Fibroblast of lung (primary cell): Measurements from ENCODE around the gene SGK2. TPM values are rescaled to one million over a fixed set of nuclear protein-coding genes. Genes with fewer than 3 reads are reported as not detected.

ENCODE experiments used
- DNase-seq, 2 donors: peaks; one replicate each; pipeline versions ENCODE4 v3.0.0 to v3.0.0-alpha.2; 2010; ENCODE audit warnings: low read depth in 2 of 2
- H2AFZ ChIP-seq: 2 replicates; pipeline ENCODE4 v1.5.1; 2012; ENCODE audit warnings: low read length, control low read depth, inconsistent platforms
- H3K27ac ChIP-seq: 2 replicates; pipeline ENCODE4 v1.5.1; 2011; ENCODE audit warnings: low read length, control low read depth; ENCODE audit not compliant: insufficient read depth
- H3K27me3 ChIP-seq: 2 replicates; pipeline ENCODE4 v1.5.1; 2011; ENCODE audit warnings: mild to moderate bottlenecking, low read length; ENCODE audit not compliant: control insufficient read depth, insufficient read depth
- H3K36me3 ChIP-seq: 2 replicates; pipeline ENCODE4 v1.5.1; 2011; ENCODE audit warnings: low read length; ENCODE audit not compliant: control insufficient read depth, insufficient read depth
- H3K4me1 ChIP-seq: 2 replicates; pipeline ENCODE4 v1.5.1; 2011; ENCODE audit warnings: low read length; ENCODE audit not compliant: control insufficient read depth, insufficient read depth; ENCODE audit errors: extremely low read depth
- H3K4me2 ChIP-seq: 2 replicates; pipeline ENCODE4 v1.5.1; 2011; ENCODE audit warnings: low read length, control low read depth; ENCODE audit not compliant: insufficient read depth; ENCODE audit errors: extremely low read depth
- H3K4me3 ChIP-seq, 4 experiments: fragments of 200-600 bp in 1 of 4; sonication (generic) in 1 of 4; replicated peaks in 1 of 4; 2 replicates each; pipeline ENCODE4 v1.5.1; 2011 to 2016; ENCODE audit warnings: low read length in 4 of 4, low read depth in 3 of 4, mild to moderate bottlenecking in 3 of 4, control low read depth in 2 of 4, inconsistent platforms in 1 of 4, mixed read lengths in 1 of 4; ENCODE audit not compliant: insufficient read depth in 1 of 4; ENCODE audit errors: control extremely low read depth in 1 of 4
- H3K79me2 ChIP-seq: 2 replicates; pipeline ENCODE4 v1.5.1; 2012; ENCODE audit warnings: mild to moderate bottlenecking, low read length, inconsistent platforms; ENCODE audit not compliant: control insufficient read depth, insufficient read depth
- H3K9ac ChIP-seq: 2 replicates; pipeline ENCODE4 v1.5.1; 2011; ENCODE audit warnings: mild to moderate bottlenecking, low read length, control low read depth; ENCODE audit not compliant: insufficient read depth
- H3K9me3 ChIP-seq: 2 replicates; pipeline ENCODE4 v1.5.1; 2012; ENCODE audit warnings: low read depth, low read length; ENCODE audit not compliant: control insufficient read depth, insufficient read depth
- H4K20me1 ChIP-seq: 2 replicates; pipeline ENCODE4 v1.5.1; 2011; ENCODE audit warnings: low read length; ENCODE audit not compliant: control insufficient read depth, insufficient read depth; ENCODE audit errors: extremely low read depth
- CTCF ChIP-seq, 2 donors: IDR thresholded peaks in 1 of 2; conservative IDR thresholded peaks in 1 of 2; 1 replicate in 1 of 2; 2 replicates in 1 of 2; pipeline ENCODE4 v1.5.1; 2011 to 2012; ENCODE audit warnings: low read length in 2 of 2, control low read depth in 1 of 2, inconsistent platforms in 1 of 2, low read depth in 1 of 2, mild to moderate bottlenecking in 1 of 2
- EZH2 ChIP-seq: IDR thresholded peaks from 2 replicates; pipeline ENCODE4 v1.5.1; 2012; ENCODE audit warnings: low read length, control low read depth, mild to moderate bottlenecking; ENCODE audit errors: missing control alignments
- polyA plus RNA-seq, 2 donors: library from polyadenylated mRNA; depleted of rRNA in 1 of 2; stranded (reverse) in 1 of 2; unstranded in 1 of 2; fragments of >200 nt; gene quantifications; 2 replicates each; pipeline ENCODE4 v1.2.1, GENCODE V29; 2011 to 2012; ENCODE audit warnings: missing spikeins in 1 of 2
- total RNA-seq: library from RNA; depleted of rRNA; stranded (reverse); fragments of >200 nt; gene quantifications from 2 replicates; pipeline ENCODE4 v1.2.1, GENCODE V29; 2014

Gene SGK2
- total and polyA plus RNA-seq, 2 donors (not counting 1 experiment from before 2014, with no cell fraction given): 0.05 to 0.66 TPM

GRCh38 chr20:43513931-43514647 is 44.7 kb upstream of the SGK2 start:
- Histone ChIP-seq H3K9me3 (no peaks in the 10 kb centered on the region), H3K4me2 (peak overlapping the region; percentile 75), H3K9ac (peak overlapping the region; percentile 42), H4K20me1 (no peaks in the 10 kb centered on the region), H3K36me3 (no peaks in the 10 kb centered on the region), H3K4me1 (no peaks in the 10 kb centered on the region), H3K27me3 (no peaks in the 10 kb centered on the region), H3K79me2 (no peaks in the 10 kb centered on the region), H2AFZ (peak overlapping the region; percentile 75), H3K27ac (peak overlapping the region; percentile 14), H3K4me3 (peak overlapping the region; percentile 56 to 73 (median 63))
- TF ChIP-seq CTCF (conservative IDR thresholded peaks at IDR 0.05 in 1 of 2, IDR thresholded peaks at IDR 0.05 in 1 of 2; ENCODE audit: low read depth in 1 of 2, low read length in 2 of 2) (peak; percentile 18 to 23), EZH2 (no peak)
- peak; percentile 97 to 99 for DNase-seq

- Histone ChIP-seq H3K36me3 (no peaks in the 10 kb centered on the region), H3K27ac (peak overlapping the region; percentile 14), H2AFZ (peak overlapping the region; percentile 75), H3K4me1 (no peaks in the 10 kb centered on the region), H3K79me2 (no peaks in the 10 kb centered on the region), H3K9ac (peak overlapping the region; percentile 32), H4K20me1 (no peaks in the 10 kb centered on the region), H3K27me3 (no peaks in the 10 kb centered on the region), H3K4me3 (peak overlapping the region; percentile 56 to 66 (median 60)), H3K4me2 (no peak overlapping the region), H3K9me3 (no peaks in the 10 kb centered on the region)
- no peak for DNase-seq
- TF ChIP-seq CTCF (conservative IDR thresholded peaks at IDR 0.05 in 1 of 2, IDR thresholded peaks at IDR 0.05 in 1 of 2; ENCODE audit: low read depth in 1 of 2, low read length in 2 of 2): no peak
- no peak for TF ChIP-seq EZH2
Observed at GRCh38 chr20:43514648-43514999, 44.2 kb upstream of the SGK2 start.

GRCh38 chr20:43515628-43516027 is 43.2 kb upstream of the SGK2 start:
- Histone ChIP-seq H3K9me3 (no peaks in the 10 kb centered on the region), H2AFZ (no peak overlapping the region), H3K27me3 (no peaks in the 10 kb centered on the region), H3K4me1 (no peaks in the 10 kb centered on the region), H3K4me3 (no peak overlapping the region), H3K27ac (no peak overlapping the region), H3K36me3 (no peaks in the 10 kb centered on the region), H3K9ac (no peak overlapping the region), H3K4me2 (no peak overlapping the region), H3K79me2 (no peaks in the 10 kb centered on the region), H4K20me1 (no peaks in the 10 kb centered on the region)
- no peak for DNase-seq
- no peak for TF ChIP-seq EZH2
- TF ChIP-seq CTCF (conservative IDR thresholded peaks at IDR 0.05 in 1 of 2, IDR thresholded peaks at IDR 0.05 in 1 of 2; ENCODE audit: low read depth in 1 of 2, low read length in 2 of 2): no peak
